Activated naive CD8-positive, alpha-beta T cell (primary cell): ENCODE results near the gene ZNF331.

Experiments used
- H3K27ac Mint-ChIP-seq: one replicate; pipeline ENCODE4 v1.8.0; 2021; ENCODE audit warnings: mixed read lengths
- H3K27me3 Mint-ChIP-seq: one replicate; pipeline ENCODE4 v1.8.0; 2021; ENCODE audit warnings: mixed read lengths
- H3K36me3 Mint-ChIP-seq: one replicate; pipeline ENCODE4 v1.8.0; 2021; ENCODE audit warnings: mixed read lengths
- H3K4me1 Mint-ChIP-seq: one replicate; pipeline ENCODE4 v1.8.0; 2021; ENCODE audit warnings: low read depth, mixed read lengths
- H3K4me3 Mint-ChIP-seq: one replicate; pipeline ENCODE4 v1.8.0; 2021; ENCODE audit warnings: mild to moderate bottlenecking, mixed read lengths
- H3K9me3 Mint-ChIP-seq: one replicate; pipeline ENCODE4 v1.8.0; 2021; ENCODE audit warnings: low read depth, mixed read lengths

ZNF331 gene

DNA sequence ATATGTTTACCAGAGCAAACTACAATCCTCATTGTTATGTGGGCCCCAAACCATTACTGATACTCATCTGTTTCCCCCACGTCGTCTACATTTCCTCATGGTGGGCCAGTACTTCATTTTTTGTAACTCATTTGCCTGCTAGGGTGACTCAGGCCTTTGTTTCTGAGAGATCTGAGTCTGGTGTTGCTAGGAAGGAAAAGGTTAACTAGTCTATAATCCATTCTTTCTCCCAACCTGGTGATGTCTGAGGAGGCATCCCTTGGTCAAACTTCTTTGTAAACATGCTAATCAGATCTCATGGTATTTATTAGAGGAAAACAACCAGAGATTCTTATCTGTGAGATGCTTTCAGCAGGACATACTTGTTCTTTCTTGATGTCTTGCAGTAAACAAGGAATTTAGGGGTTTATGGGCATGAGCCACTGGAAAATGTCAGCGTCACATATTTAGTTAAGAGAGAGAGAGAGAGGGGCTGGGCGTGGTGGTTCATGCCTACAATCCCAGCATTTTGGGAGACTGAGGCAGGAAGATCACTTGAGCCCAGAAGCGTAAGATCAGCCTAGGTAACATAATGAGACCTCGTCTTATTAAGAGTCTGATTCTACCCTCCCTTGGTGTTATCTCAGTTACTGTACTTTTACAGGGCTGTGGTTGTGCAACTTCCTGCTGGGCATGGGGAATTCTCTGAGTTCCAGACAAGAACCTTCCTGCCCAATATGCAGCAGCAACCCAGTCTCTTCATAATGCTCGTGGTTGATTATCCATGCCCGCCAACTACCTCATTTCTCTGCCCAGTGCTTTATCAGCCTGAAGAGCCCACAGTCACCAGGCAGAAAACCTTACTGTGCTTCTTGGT is 84.2 kb downstream of the ZNF331 start:
- no peak overlapping the region for H3K27ac Mint-ChIP-seq
- H3K36me3 Mint-ChIP-seq = no peaks in the 10 kb centered on the region
- no peaks in the 10 kb centered on the region for H3K4me1 Mint-ChIP-seq
- no peaks in the 10 kb centered on the region for H3K9me3 Mint-ChIP-seq
- H3K4me3 Mint-ChIP-seq = no peak overlapping the region
- H3K27me3 Mint-ChIP-seq = peaks cover 1% of the 10 kb centered on the region

DNA sequence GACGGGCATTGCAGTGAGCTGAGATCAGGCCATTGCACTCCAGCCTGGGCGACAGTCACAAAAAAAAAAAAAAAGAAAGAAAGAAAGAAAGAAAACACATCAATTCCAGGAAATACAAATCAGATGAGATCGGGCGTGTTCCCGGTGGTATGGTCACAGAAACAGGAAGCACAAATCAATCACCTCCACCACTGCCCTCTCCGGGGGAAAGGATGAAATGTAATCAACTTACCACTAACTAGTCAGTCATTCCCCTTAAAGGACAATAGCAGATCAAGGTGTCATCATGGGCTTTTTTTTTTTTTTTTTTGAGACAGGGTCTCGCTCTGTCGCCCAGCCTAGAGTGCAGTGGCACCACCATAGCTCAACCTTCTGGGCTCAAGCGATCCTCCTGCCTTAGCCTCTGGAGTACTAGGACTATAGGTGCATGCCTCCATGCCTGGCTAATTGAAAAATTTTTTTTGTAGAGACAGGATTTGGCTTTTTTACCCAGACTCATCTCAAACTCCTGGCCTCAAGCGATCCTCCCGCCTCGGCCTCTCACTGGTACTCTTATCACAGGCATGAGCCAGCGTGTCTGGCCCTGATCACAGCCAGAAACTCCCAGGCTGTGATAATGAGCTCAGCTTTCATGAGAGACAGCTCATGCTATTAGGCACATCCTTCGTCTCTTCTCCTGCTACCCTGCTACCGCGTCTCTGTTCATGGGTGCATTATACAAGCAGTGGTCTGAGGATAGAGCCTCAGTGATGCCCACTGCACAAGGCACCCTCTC is 87.0 kb downstream of the ZNF331 start:
- Mint-ChIP-seq H3K36me3 (no peaks in the 10 kb centered on the region), H3K4me1 (no peaks in the 10 kb centered on the region), H3K4me3 (no peak overlapping the region), H3K9me3 (no peaks in the 10 kb centered on the region), H3K27ac (no peak overlapping the region), H3K27me3 (peaks cover 1% of the 10 kb centered on the region)

DNA sequence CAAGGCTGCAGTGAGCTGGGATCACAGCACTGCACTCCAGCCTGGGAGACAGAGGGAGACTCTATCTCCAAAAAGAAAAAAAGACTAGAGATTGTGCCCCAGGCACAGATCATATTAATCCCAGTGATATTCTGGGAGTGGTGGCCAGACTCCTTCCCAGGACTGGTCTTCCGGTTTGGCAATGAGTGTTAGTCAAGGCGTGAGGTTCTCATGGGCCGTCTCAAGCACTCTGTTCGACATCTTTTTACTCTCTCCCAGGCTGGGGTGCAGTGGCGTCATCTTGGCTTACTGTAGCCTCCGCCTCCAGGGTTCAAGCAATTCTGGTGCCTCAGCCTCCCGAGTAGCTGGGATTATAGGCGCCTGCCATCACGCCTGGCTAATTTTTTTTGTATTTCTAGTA is 88.5 kb downstream of the ZNF331 start:
- H3K9me3 Mint-ChIP-seq = no peaks in the 10 kb centered on the region
- H3K27ac Mint-ChIP-seq = no peak overlapping the region
- peaks cover 1% of the 10 kb centered on the region for H3K27me3 Mint-ChIP-seq
- no peaks in the 10 kb centered on the region for H3K4me1 Mint-ChIP-seq
- no peaks in the 10 kb centered on the region for H3K36me3 Mint-ChIP-seq
- no peak overlapping the region for H3K4me3 Mint-ChIP-seq

DNA sequence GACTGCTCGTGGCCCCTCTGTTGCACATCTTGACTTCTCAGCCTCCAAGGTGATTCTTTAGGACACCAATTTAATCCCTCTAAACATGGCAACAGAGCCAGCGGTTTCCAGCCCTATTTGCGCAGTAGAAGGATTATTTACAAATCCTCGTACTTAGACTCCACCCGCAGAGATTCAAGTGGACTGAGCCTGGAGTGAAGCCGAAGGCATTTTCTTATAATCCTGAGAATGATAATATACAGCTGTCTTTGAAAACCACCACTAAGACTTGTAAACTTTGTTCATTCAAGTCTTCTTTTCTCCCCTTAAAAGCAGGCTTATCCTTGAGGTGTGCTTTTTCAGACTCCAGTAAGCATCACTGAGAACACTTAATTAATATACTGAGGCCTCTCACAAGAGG is 89.0 kb downstream of the ZNF331 start:
- Mint-ChIP-seq H3K9me3 (no peaks in the 10 kb centered on the region), H3K4me3 (no peak overlapping the region), H3K4me1 (no peaks in the 10 kb centered on the region), H3K27ac (no peak overlapping the region), H3K27me3 (peaks cover 1% of the 10 kb centered on the region), H3K36me3 (peaks cover 2% of the 10 kb centered on the region)
